Measurements from ENCODE around the gene SH3BP5.

DNA sequence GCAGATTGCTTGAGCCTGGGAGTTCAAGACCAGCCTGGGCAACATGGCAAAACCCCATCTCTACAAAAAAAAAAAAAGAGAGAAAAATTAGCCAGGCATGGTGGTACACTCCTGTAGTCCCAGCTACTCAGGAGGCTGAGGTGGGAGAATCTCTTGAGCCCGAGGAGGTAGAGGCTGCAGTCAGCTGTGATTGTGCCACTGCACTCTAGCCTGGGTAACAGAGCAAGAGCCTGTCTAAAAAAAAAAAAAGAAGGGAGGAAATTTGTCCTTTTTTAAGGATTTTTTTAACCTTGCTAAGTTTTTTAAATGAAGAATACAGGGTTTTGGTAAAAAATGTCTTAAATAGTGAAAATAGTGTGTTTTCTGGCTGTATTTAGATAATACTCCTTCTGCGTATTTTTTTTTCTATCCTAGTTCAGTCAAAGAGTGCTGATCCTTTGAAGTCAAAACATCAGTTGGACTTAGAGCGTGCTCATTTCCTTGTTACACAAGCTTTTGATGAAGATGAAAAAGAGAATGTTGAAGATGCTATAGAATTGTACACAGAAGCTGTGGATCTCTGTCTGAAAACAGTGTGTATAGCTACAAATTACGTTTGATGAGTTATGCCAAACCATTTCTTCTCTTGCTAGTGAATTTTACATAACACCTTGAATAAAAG, 115.2 kb downstream of the SH3BP5 start:
- TF ChIP-seq, protein P1, sequence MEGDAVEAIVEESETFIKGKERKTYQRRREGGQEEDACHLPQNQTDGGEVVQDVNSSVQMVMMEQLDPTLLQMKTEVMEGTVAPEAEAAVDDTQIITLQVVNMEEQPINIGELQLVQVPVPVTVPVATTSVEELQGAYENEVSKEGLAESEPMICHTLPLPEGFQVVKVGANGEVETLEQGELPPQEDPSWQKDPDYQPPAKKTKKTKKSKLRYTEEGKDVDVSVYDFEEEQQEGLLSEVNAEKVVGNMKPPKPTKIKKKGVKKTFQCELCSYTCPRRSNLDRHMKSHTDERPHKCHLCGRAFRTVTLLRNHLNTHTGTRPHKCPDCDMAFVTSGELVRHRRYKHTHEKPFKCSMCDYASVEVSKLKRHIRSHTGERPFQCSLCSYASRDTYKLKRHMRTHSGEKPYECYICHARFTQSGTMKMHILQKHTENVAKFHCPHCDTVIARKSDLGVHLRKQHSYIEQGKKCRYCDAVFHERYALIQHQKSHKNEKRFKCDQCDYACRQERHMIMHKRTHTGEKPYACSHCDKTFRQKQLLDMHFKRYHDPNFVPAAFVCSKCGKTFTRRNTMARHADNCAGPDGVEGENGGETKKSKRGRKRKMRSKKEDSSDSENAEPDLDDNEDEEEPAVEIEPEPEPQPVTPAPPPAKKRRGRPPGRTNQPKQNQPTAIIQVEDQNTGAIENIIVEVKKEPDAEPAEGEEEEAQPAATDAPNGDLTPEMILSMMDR (IDR thresholded peaks at IDR 0.05): no peak
- TF ChIP-seq POLR2A (IDR thresholded peaks at IDR 0.05): no peak
